Lung (tissue), 12 donors: ENCODE measurements around the gene NPAS3. TPM values are rescaled to one million over a fixed set of nuclear protein-coding genes. Genes with fewer than 3 reads are reported as not detected.
A peak's percentile ranks its signal among the peaks of the same experiment; 100 is the strongest.

Source experiments
- ATAC-seq: fragments of 200-7000 bp; cut with Tn5 transposase; one replicate; pipeline ENCODE4 v1.9.1; 2020; ENCODE audit warnings: moderate number of reproducible peaks; ENCODE audit not compliant: insufficient read depth, low FRiP score
- DNase-seq, 3 donors: peaks; one replicate each; pipeline ENCODE4 v3.0.0-alpha.2; 2013 to 2017
- H3K27ac ChIP-seq, 2 donors: one replicate each; pipeline ENCODE4 v1.5.1; 2013; ENCODE audit warnings: mild to moderate bottlenecking in 2 of 2, moderate library complexity in 2 of 2, control low read depth in 1 of 2, inconsistent platforms in 1 of 2, low read depth in 1 of 2, low read length in 1 of 2
- H3K27me3 ChIP-seq, 3 donors: one replicate each; pipeline ENCODE4 v1.5.1; 2013; ENCODE audit warnings: low read length in 2 of 3; ENCODE audit not compliant: control insufficient read depth in 3 of 3, insufficient read depth in 3 of 3
- H3K36me3 ChIP-seq, 4 donors: one replicate each; pipeline ENCODE4 v1.5.1; 2013; ENCODE audit warnings: low read length in 4 of 4, mild to moderate bottlenecking in 1 of 4, moderate library complexity in 1 of 4; ENCODE audit not compliant: control insufficient read depth in 4 of 4, insufficient read depth in 4 of 4
- H3K4me1 ChIP-seq, 5 donors: one replicate each; pipeline ENCODE4 v1.5.1; 2013; ENCODE audit warnings: low read length in 5 of 5, mild to moderate bottlenecking in 2 of 5, moderate library complexity in 1 of 5; ENCODE audit not compliant: control insufficient read depth in 5 of 5, insufficient read depth in 5 of 5
- H3K4me3 ChIP-seq: one replicate; pipeline ENCODE4 v1.5.1; 2013; ENCODE audit warnings: mild to moderate bottlenecking, control low read depth, moderate library complexity
- H3K9ac ChIP-seq, 2 donors: one replicate each; pipeline ENCODE4 v1.5.1; 2013; ENCODE audit warnings: low read length in 2 of 2, control low read depth in 1 of 2; ENCODE audit not compliant: insufficient read depth in 1 of 2
- H3K9me3 ChIP-seq, 4 donors: one replicate each; pipeline ENCODE4 v1.5.1; 2013; ENCODE audit warnings: low read length in 3 of 4, mild to moderate bottlenecking in 1 of 4, moderate library complexity in 1 of 4; ENCODE audit not compliant: control insufficient read depth in 4 of 4, insufficient read depth in 3 of 4
- WGBS, 2 donors: extraction: QIAGEN DNeasy Blood & Tissue Kit; methylation state at CpG; one replicate each; pipeline ENCODE4 v1.1.7; 2013; 5-methylcytosine and 5-hydroxymethylcytosine counted together
- polyA plus RNA-seq, 2 donors: library from polyadenylated mRNA; stranded (reverse); fragments of 200-250 nt; gene quantifications; one replicate each; pipeline ENCODE4 v1.2.1, GENCODE V29; 2013
- total RNA-seq, 2 donors: library from RNA; depleted of rRNA in 1 of 2; stranded (reverse); fragments of >200 nt in 1 of 2; gene quantifications; one replicate each; pipeline ENCODE4 v1.2.1, GENCODE V29; 2014 to 2021
- TF ChIP-seq, protein P1 (sequence below): IDR thresholded peaks from 2 replicates; pipeline ENCODE4 v1.5.1; 2012; ENCODE audit warnings: mild to moderate bottlenecking; ENCODE audit errors: control extremely low read depth, extremely low read depth
- donor health status: control.
- donor health status: control.
- donor health status: Bipolar disorder and iron deficiency.
- donor health status: healthy.
- donor health status: DM: yes; HTN: yes; CAD: no.

NPAS3 gene
- total and polyA plus RNA-seq, 4 donors = 0.13 to 0.48 (median 0.33) TPM

DNA sequence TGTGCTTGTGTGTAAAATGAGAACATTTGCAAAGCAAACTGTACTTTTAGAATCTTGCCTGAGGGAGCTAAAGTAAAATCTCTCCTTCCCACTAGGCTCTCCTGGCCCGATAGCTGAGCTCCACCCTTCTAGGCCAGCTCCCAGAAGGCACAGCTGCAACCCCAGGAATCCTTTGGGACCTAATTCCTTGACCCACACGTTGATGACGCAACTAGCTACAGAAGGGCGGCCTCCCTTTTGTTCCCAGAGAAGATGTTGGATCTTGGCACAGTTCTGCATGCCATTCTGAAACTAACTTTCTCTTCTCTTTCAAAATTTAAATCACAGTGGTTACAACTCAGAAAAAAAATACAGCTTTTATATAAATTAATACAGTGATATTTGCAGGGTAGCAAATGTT lies 744.1 kb downstream of the NPAS3 start:
- H3K4me1 ChIP-seq = no peaks in the 10 kb centered on the region
- TF ChIP-seq, protein P1, sequence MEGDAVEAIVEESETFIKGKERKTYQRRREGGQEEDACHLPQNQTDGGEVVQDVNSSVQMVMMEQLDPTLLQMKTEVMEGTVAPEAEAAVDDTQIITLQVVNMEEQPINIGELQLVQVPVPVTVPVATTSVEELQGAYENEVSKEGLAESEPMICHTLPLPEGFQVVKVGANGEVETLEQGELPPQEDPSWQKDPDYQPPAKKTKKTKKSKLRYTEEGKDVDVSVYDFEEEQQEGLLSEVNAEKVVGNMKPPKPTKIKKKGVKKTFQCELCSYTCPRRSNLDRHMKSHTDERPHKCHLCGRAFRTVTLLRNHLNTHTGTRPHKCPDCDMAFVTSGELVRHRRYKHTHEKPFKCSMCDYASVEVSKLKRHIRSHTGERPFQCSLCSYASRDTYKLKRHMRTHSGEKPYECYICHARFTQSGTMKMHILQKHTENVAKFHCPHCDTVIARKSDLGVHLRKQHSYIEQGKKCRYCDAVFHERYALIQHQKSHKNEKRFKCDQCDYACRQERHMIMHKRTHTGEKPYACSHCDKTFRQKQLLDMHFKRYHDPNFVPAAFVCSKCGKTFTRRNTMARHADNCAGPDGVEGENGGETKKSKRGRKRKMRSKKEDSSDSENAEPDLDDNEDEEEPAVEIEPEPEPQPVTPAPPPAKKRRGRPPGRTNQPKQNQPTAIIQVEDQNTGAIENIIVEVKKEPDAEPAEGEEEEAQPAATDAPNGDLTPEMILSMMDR = no peak
- DNase-seq (peak in 2 of 3 donors; percentile 34 to 45), ATAC-seq (no peak)
- WGBS, 2 donors = 58 to 80% methylated on average over 4 of the region's 4 CpGs
- H3K9me3 ChIP-seq = no peaks in the 10 kb centered on the region
- H3K4me3 ChIP-seq = no peak overlapping the region
- H3K27ac ChIP-seq = no peak overlapping the region
- no peak overlapping the region for H3K9ac ChIP-seq
- H3K27me3 ChIP-seq = peaks cover 0 to 5% (median 0%) of the 10 kb centered on the region in 3 donors
- no peaks in the 10 kb centered on the region for H3K36me3 ChIP-seq

GRCh38 chr14:33685026-33685425 lies 746.3 kb downstream of the NPAS3 start:
- TF ChIP-seq, protein P1 = no peak
- no peak for DNase-seq
- H3K4me1 ChIP-seq = no peaks in the 10 kb centered on the region
- no peak overlapping the region for H3K27ac ChIP-seq
- no peaks in the 10 kb centered on the region for H3K36me3 ChIP-seq
- no peak overlapping the region for H3K9ac ChIP-seq
- H3K27me3 ChIP-seq = peaks cover 0 to 5% (median 0%) of the 10 kb centered on the region in 3 donors
- WGBS, 2 donors = 94 to 96% methylated on average over 9 of the region's 9 CpGs
- H3K4me3 ChIP-seq = no peak overlapping the region
- no peaks in the 10 kb centered on the region for H3K9me3 ChIP-seq
- no peak for ATAC-seq

- Histone ChIP-seq H3K4me1 (no peaks in the 10 kb centered on the region), H3K9ac (no peak overlapping the region), H3K36me3 (no peaks in the 10 kb centered on the region), H3K27me3 (peaks cover 0 to 5% (median 0%) of the 10 kb centered on the region in 3 donors), H3K9me3 (no peaks in the 10 kb centered on the region), H3K27ac (no peak overlapping the region), H3K4me3 (no peak overlapping the region)
- TF ChIP-seq, protein P1 = no peak
- ATAC-seq = no peak
- no peak for DNase-seq
- WGBS, 2 donors = 61 to 74% methylated on average over 1 of the region's 1 CpG
These were observed 747.0 kb downstream of the NPAS3 start for GRCh38 chr14:33685698-33686097.

DNA sequence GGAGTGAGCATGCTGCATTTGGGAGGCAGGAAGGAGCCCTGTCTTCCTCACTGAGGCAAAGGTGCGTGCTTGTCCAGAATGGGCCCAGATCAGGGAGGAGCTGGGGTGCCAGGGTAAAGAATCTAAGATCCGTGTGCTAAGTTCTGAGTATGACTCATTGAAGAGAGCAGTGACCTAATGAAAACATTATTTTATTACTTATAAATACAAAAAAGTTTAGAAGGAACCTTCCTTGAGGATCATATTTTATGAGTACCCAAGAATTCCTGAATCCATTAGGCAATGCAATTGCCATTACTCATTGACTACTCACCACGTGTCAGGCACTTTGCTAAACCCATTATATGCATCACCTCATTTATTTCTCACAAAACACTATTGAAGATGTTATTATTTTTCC lies 747.5 kb downstream of the NPAS3 start:
- no peak for DNase-seq
- WGBS, 2 donors = 82 to 90% methylated on average over 3 of the region's 3 CpGs
- ATAC-seq = no peak
- Histone ChIP-seq H3K9me3 (no peaks in the 10 kb centered on the region), H3K27ac (no peak overlapping the region), H3K4me1 (no peaks in the 10 kb centered on the region), H3K27me3 (peaks cover 0 to 5% (median 0%) of the 10 kb centered on the region in 3 donors), H3K9ac (no peak overlapping the region), H3K36me3 (no peaks in the 10 kb centered on the region), H3K4me3 (no peak overlapping the region)
- TF ChIP-seq, protein P1 = no peak
